ENCODE results near the gene RPL14. TPM values are rescaled to one million over a fixed set of nuclear protein-coding genes. Genes with fewer than 3 reads are reported as not detected.

Gene RPL14
- 525 and 600 TPM in 2 replicates for polyA plus RNA-seq

DNA sequence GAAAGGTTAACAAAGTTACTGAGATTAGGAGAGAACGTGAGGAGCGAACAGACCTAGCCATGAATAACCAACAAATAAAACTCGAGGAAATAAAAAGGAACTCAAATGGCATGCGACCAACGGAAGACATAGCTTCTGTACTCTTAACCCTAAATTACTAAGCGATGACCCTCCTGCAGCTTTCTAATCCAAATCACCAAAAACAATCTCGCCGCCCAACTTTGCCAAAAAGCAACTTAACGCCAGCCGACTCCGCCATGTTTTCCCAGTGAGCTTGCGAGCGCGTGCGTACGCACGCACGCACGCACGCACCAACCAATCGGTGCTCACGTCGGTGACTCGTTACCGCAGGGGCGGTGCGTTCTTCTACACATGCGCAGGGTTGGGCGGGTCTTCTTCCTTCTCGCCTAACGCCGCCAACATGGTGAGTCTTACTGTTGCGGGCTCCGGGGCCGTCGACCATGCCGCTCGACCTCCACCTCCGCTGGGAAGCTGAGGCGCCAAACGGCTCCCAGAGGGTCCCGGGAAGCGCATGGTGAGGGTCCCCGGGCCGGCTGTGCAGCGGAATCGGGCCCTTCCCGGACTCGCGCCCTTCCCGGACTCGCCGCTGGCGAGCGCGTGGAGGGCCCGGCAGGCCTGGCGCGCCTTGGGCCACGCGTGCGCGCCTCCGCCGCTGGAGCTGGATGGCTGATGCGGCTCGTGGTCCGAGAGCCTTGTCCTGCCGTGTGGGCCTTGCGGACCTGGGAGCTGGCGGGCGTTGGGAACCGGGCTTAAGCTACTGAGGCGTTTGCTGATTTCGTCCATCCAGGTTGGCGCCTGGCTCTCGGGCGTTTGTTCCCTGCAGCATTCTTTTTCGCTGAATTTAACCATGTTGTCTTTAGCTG lies at the start of gene RPL14:
Gene RPL14, plus strand, starts transcription at position 400 of the 884 bp plus-strand sequence. Its CDS starts 133 bp downstream, at position 533.

DNA sequence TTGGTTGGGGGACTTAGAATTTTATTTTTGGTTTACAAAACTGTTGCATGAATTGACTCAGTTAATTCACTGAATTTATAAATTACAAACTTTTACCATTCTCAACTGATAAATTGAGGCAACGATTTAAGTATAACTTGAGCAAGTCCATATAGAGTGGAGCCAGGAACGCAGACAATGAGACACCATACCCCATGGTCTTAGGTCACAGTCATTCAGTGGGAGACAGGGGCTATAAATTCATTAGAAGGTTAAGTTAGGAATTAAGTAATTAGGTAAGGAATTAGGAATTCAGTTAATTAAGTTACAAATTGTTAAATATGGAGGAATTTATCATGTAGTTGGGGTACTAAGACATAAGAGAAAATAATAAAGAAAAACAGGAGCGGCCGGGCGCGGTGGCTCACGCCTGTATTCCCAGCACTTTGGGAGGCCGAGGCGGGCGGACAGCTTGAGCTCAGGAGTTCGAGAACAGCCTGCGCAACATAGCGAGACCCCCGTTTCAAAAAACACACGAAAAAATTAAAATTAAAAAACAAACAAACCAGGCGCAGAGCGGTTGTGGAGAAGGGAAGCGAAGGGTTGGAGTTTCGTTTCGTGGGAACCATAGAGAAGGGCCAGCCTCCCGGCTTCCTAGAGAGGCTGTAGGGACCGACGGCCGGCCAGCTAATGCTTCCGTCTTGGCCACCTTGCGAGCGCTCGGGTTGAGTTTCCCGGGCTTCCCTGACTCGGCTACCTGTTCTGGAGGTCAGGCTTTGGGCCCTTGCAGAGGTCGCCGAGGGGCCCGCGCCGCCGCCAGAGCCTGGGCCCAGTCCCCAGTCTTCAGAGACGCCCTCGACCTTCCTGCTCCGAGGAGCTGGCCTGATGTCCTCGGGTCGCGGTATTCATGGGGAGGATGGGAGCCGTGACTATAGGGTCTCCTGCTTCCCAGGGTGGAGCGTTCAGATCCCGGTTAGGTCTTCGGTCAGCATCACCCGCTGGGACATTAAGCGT lies 19.6 kb downstream of the RPL14 start, which contains the start of gene ZNF619:
Gene ZNF619, plus strand, starts transcription at position 645 of the 993 bp plus-strand sequence. CDS start 858 bp downstream, outside the sequence.

GRCh38 chr3:40505599-40506462 lies 48.7 kb downstream of the RPL14 start, which contains the start of gene ZNF620:
Gene ZNF620 (plus strand): TSS chr3:40506039. CDS start chr3:40506353, 314 bp downstream.

Other genes starting within 250 kb of the RPL14 start
- gene EIF1B, start 147.6 kb upstream of the RPL14 start, polyA plus RNA-seq: 225 and 330 TPM in 2 replicates
- gene ENTPD3, start 70.2 kb upstream of the RPL14 start, polyA plus RNA-seq: 2.9 TPM in 1 of 2 replicates, not detected in the other
- 0.62 and 1.8 TPM in 2 replicates for gene ZNF619, start 19.8 kb downstream of the RPL14 start, polyA plus RNA-seq
- 0.53 and 2.5 TPM in 2 replicates for gene ZNF620, start 48.7 kb downstream of the RPL14 start, polyA plus RNA-seq
- gene ZNF621, start 67.6 kb downstream of the RPL14 start, polyA plus RNA-seq: 3.6 and 6.4 TPM in 2 replicates